Measurements from ENCODE around the gene SLC30A3. TPM values are rescaled to one million over a fixed set of nuclear protein-coding genes. Genes with fewer than 3 reads are reported as not detected.
A peak's percentile ranks its signal among the peaks of the same experiment; 100 is the strongest.

The SLC30A3 gene
- total and polyA plus RNA-seq, 5 donors from 2014 or later, result 0.05 to 0.10 TPM; not detected in 3

- H3K9me3 Mint-ChIP-seq, result no peaks in the 10 kb centered on the region
- peaks cover 17% of the 10 kb centered on the region for H3K36me3 Mint-ChIP-seq
- Histone ChIP-seq H3K36me3 (ENCODE audit: control insufficient read depth, insufficient read depth, low read length) (peaks cover 49% of the 10 kb centered on the region), H3K27me3 (ENCODE audit: control insufficient read depth, insufficient read depth, low read length) (no peaks in the 10 kb centered on the region), H3K27ac (ENCODE audit: insufficient read depth, low read length, poor library complexity, severe bottlenecking) (no peak overlapping the region), H3K9me3 (ENCODE audit: control insufficient read depth in 2 of 2, low read length in 2 of 2) (no peaks in the 10 kb centered on the region), H3K4me1 (ENCODE audit: control insufficient read depth, insufficient read depth, low read length, poor library complexity, severe bottlenecking) (peaks cover 3% of the 10 kb centered on the region), H3K4me3 (ENCODE audit: low read depth, low read length) (no peak overlapping the region)
- no peak overlapping the region for H3K27ac Mint-ChIP-seq
- peaks cover 0 to 2% (median 0%) of the 10 kb centered on the region in 4 donors for H3K4me1 Mint-ChIP-seq
- DNase-seq, result no peak
- H3K4me3 Mint-ChIP-seq, result no peak overlapping the region
- no peak for ATAC-seq (ENCODE audit: low read depth in 2 of 2)
- peaks cover 4% of the 10 kb centered on the region for H3K27me3 Mint-ChIP-seq
Observed at GRCh38 chr2:27243391-27244130, 19.3 kb downstream of the SLC30A3 start.

- peaks cover 25% of the 10 kb centered on the region for H3K36me3 Mint-ChIP-seq
Observed at GRCh38 chr2:27242614-27242951, 20.3 kb downstream of the SLC30A3 start.

GRCh38 chr2:27241761-27242613, 20.9 kb downstream of the SLC30A3 start:
- no peaks in the 10 kb centered on the region for H3K27me3 ChIP-seq (ENCODE audit: control insufficient read depth, insufficient read depth, low read length)
- Mint-ChIP-seq H3K9me3 (no peaks in the 10 kb centered on the region), H3K27ac (no peak overlapping the region), H3K36me3 (peaks cover 31% of the 10 kb centered on the region), H3K4me1 (peaks cover 0 to 2% (median 0%) of the 10 kb centered on the region in 4 donors), H3K27me3 (no peaks in the 10 kb centered on the region), H3K4me3 (no peak overlapping the region)
- peaks cover 3% of the 10 kb centered on the region for H3K4me1 ChIP-seq (ENCODE audit: control insufficient read depth, insufficient read depth, low read length, poor library complexity, severe bottlenecking)
- ATAC-seq (ENCODE audit: low read depth in 2 of 2) (no peak), DNase-seq (peak in 1 of 3 donors; percentile 33)
- no peak overlapping the region for H3K27ac ChIP-seq (ENCODE audit: insufficient read depth, low read length, poor library complexity, severe bottlenecking)
- H3K4me3 ChIP-seq (ENCODE audit: low read depth, low read length), result no peak overlapping the region
- peaks cover 64% of the 10 kb centered on the region for H3K36me3 ChIP-seq (ENCODE audit: control insufficient read depth, insufficient read depth, low read length)
- H3K9me3 ChIP-seq (ENCODE audit: control insufficient read depth in 2 of 2, low read length in 2 of 2), result no peaks in the 10 kb centered on the region

More at GRCh38 chr2:27242614-27242951, 20.3 kb downstream of the SLC30A3 start:
- Mint-ChIP-seq H3K27ac (no peak overlapping the region), H3K4me3 (no peak overlapping the region), H3K9me3 (no peaks in the 10 kb centered on the region), H3K4me1 (peaks cover 0 to 2% (median 0%) of the 10 kb centered on the region in 4 donors), H3K27me3 (no peaks in the 10 kb centered on the region)
- Histone ChIP-seq H3K27ac (ENCODE audit: insufficient read depth, low read length, poor library complexity, severe bottlenecking) (no peak overlapping the region), H3K36me3 (ENCODE audit: control insufficient read depth, insufficient read depth, low read length) (peaks cover 58% of the 10 kb centered on the region), H3K4me3 (ENCODE audit: low read depth, low read length) (no peak overlapping the region), H3K9me3 (ENCODE audit: control insufficient read depth in 2 of 2, low read length in 2 of 2) (no peaks in the 10 kb centered on the region), H3K4me1 (ENCODE audit: control insufficient read depth, insufficient read depth, low read length, poor library complexity, severe bottlenecking) (peaks cover 3% of the 10 kb centered on the region), H3K27me3 (ENCODE audit: control insufficient read depth, insufficient read depth, low read length) (no peaks in the 10 kb centered on the region)
- no peak for DNase-seq
- ATAC-seq (ENCODE audit: low read depth in 2 of 2), result no peak

- H3K4me1 Mint-ChIP-seq, result peaks cover 0 to 2% (median 0%) of the 10 kb centered on the region in 4 donors
- H3K27me3 Mint-ChIP-seq, result no peaks in the 10 kb centered on the region
- H3K4me3 ChIP-seq (ENCODE audit: low read depth, low read length), result no peak overlapping the region
- H3K36me3 Mint-ChIP-seq, result peaks cover 41% of the 10 kb centered on the region
- no peak overlapping the region for H3K27ac ChIP-seq (ENCODE audit: insufficient read depth, low read length, poor library complexity, severe bottlenecking)
- peaks cover 3% of the 10 kb centered on the region for H3K4me1 ChIP-seq (ENCODE audit: control insufficient read depth, insufficient read depth, low read length, poor library complexity, severe bottlenecking)
- no peaks in the 10 kb centered on the region for H3K9me3 Mint-ChIP-seq
- no peak overlapping the region for H3K4me3 Mint-ChIP-seq
- no peaks in the 10 kb centered on the region for H3K9me3 ChIP-seq (ENCODE audit: control insufficient read depth in 2 of 2, low read length in 2 of 2)
- no peaks in the 10 kb centered on the region for H3K27me3 ChIP-seq (ENCODE audit: control insufficient read depth, insufficient read depth, low read length)
- peak overlapping the region in 1 of 3 donors; percentile 58 for H3K27ac Mint-ChIP-seq
- peaks cover 78% of the 10 kb centered on the region for H3K36me3 ChIP-seq (ENCODE audit: control insufficient read depth, insufficient read depth, low read length)
- no peak for DNase-seq
- ATAC-seq (ENCODE audit: low read depth in 2 of 2), result no peak
Observed at GRCh38 chr2:27240406-27240805, 22.4 kb downstream of the SLC30A3 start.

GRCh38 chr2:27238976-27239375, 23.9 kb downstream of the SLC30A3 start:
- Histone ChIP-seq H3K4me3 (ENCODE audit: low read depth, low read length) (no peak overlapping the region), H3K4me1 (ENCODE audit: control insufficient read depth, insufficient read depth, low read length, poor library complexity, severe bottlenecking) (peaks cover 3% of the 10 kb centered on the region), H3K27ac (ENCODE audit: insufficient read depth, low read length, poor library complexity, severe bottlenecking) (no peak overlapping the region), H3K36me3 (ENCODE audit: control insufficient read depth, insufficient read depth, low read length) (peaks cover 88% of the 10 kb centered on the region), H3K9me3 (ENCODE audit: control insufficient read depth in 2 of 2, low read length in 2 of 2) (no peaks in the 10 kb centered on the region), H3K27me3 (ENCODE audit: control insufficient read depth, insufficient read depth, low read length) (no peaks in the 10 kb centered on the region)
- no peaks in the 10 kb centered on the region for H3K27me3 Mint-ChIP-seq
- DNase-seq (no peak), ATAC-seq (ENCODE audit: low read depth in 2 of 2) (no peak)
- H3K36me3 Mint-ChIP-seq, result peaks cover 46% of the 10 kb centered on the region
- no peak overlapping the region for H3K27ac Mint-ChIP-seq
- H3K4me3 Mint-ChIP-seq, result no peak overlapping the region
- H3K4me1 Mint-ChIP-seq, result peaks cover 0 to 2% (median 0%) of the 10 kb centered on the region in 4 donors
- H3K9me3 Mint-ChIP-seq, result no peaks in the 10 kb centered on the region

- no peak overlapping the region for H3K4me3 Mint-ChIP-seq
- H3K27me3 Mint-ChIP-seq, result no peaks in the 10 kb centered on the region
- Histone ChIP-seq H3K27ac (ENCODE audit: insufficient read depth, low read length, poor library complexity, severe bottlenecking) (no peak overlapping the region), H3K27me3 (ENCODE audit: control insufficient read depth, insufficient read depth, low read length) (no peaks in the 10 kb centered on the region), H3K36me3 (ENCODE audit: control insufficient read depth, insufficient read depth, low read length) (peaks cover 91% of the 10 kb centered on the region), H3K4me1 (ENCODE audit: control insufficient read depth, insufficient read depth, low read length, poor library complexity, severe bottlenecking) (peaks cover 3% of the 10 kb centered on the region), H3K4me3 (ENCODE audit: low read depth, low read length) (no peak overlapping the region), H3K9me3 (ENCODE audit: control insufficient read depth in 2 of 2, low read length in 2 of 2) (no peaks in the 10 kb centered on the region)
- peaks cover 0 to 2% (median 0%) of the 10 kb centered on the region in 4 donors for H3K4me1 Mint-ChIP-seq
- ATAC-seq (ENCODE audit: low read depth in 2 of 2), result no peak
- no peaks in the 10 kb centered on the region for H3K9me3 Mint-ChIP-seq
- DNase-seq, result no peak
- H3K27ac Mint-ChIP-seq, result no peak overlapping the region
- peaks cover 59% of the 10 kb centered on the region for H3K36me3 Mint-ChIP-seq
Observed at GRCh38 chr2:27237341-27237945, 25.4 kb downstream of the SLC30A3 start.

- H3K4me3 Mint-ChIP-seq, result no peak overlapping the region
- H3K27me3 ChIP-seq (ENCODE audit: control insufficient read depth, insufficient read depth, low read length), result no peaks in the 10 kb centered on the region
- no peaks in the 10 kb centered on the region for H3K4me1 ChIP-seq (ENCODE audit: control insufficient read depth, insufficient read depth, low read length, poor library complexity, severe bottlenecking)
- no peaks in the 10 kb centered on the region for H3K27me3 Mint-ChIP-seq
- H3K4me3 ChIP-seq (ENCODE audit: low read depth, low read length), result no peak overlapping the region
- ATAC-seq (ENCODE audit: low read depth in 2 of 2) (no peak), DNase-seq (no peak)
- no peaks in the 10 kb centered on the region for H3K9me3 ChIP-seq (ENCODE audit: control insufficient read depth in 2 of 2, low read length in 2 of 2)
- H3K4me1 Mint-ChIP-seq, result no peaks in the 10 kb centered on the region
- no peaks in the 10 kb centered on the region for H3K9me3 Mint-ChIP-seq
- H3K36me3 Mint-ChIP-seq, result peaks cover 66% of the 10 kb centered on the region
- no peak overlapping the region for H3K27ac Mint-ChIP-seq
- peaks cover 93% of the 10 kb centered on the region for H3K36me3 ChIP-seq (ENCODE audit: control insufficient read depth, insufficient read depth, low read length)
- no peak overlapping the region for H3K27ac ChIP-seq (ENCODE audit: insufficient read depth, low read length, poor library complexity, severe bottlenecking)
Observed at GRCh38 chr2:27236626-27237025, 26.2 kb downstream of the SLC30A3 start.

Data from CD4-positive, CD25-positive, alpha-beta regulatory T cell (primary cell).